Right ventricle myocardium inferior (tissue), 1 donor: ENCODE measurements around the gene CUTC. TPM values are rescaled to one million over a fixed set of nuclear protein-coding genes. Genes with fewer than 3 reads are reported as not detected.
"Not testable (repeated sequence)": the region's sequence is repeated elsewhere in the genome, so short reads cannot be mapped to it uniquely, and the experiment has no call there.

Experiments used
- ATAC-seq: fragments of 200-7000 bp; cut with Tn5 transposase; one replicate; pipeline ENCODE4 v1.9.1; 2020; ENCODE audit warnings: mild to moderate bottlenecking, moderate library complexity
- DNase-seq: peaks from one replicate; pipeline ENCODE4 v3.0.0; 2021; ENCODE audit errors: missing footprints
- intact Hi-C: fragments of 100-400 bp; cut with DNase I; formaldehyde crosslinking; loops from one replicate; pipeline ENCODE4 v1.11.0; 2022
- total RNA-seq: library from RNA; stranded (reverse); fragmentation: NEBNext Ultra II Directional; extraction: Animal tissue kit (Norgen Biotek cat#: 25700); gene quantifications from one replicate; pipeline ENCODE4 v1.2.1, GENCODE V29; 2021
- donor health status: DM: no; HTN: yes; CAD: no; lungs with severe emphysema.

CUTC gene
- total RNA-seq, 1 donor from 2014 or later, result 37.2 TPM

GRCh38 chr10:99734111-99734510, 2.1 kb downstream of the CUTC start:
- DNase-seq, ATAC-seq: not testable (repeated sequence)
- intact Hi-C loops, result loop anchor here (5.0 kb wide), 2 partner anchors 112 to 302 kb away; partner anchors contain the start of genes GOT1 and SLC25A28

GRCh38 chr10:99740260-99740659, 8.2 kb downstream of the CUTC start:
- ATAC-seq, result no peak
- DNase-seq, result no peak
- intact Hi-C loops, result no loop called here

GRCh38 chr10:99740933-99741559, 9.0 kb downstream of the CUTC start:
- ATAC-seq, result no peak
- DNase-seq, result no peak
- intact Hi-C loops, result no loop called here

GRCh38 chr10:99742254-99742653, 10.2 kb downstream of the CUTC start:
- intact Hi-C loops, result no loop called here
- DNase-seq, result no peak
- no peak for ATAC-seq

- ATAC-seq (no peak), DNase-seq (no peak)
- intact Hi-C loops, result no loop called here
Measured at GRCh38 chr10:99742701-99743100, 10.7 kb downstream of the CUTC start.

GRCh38 chr10:99743841-99744240, 11.8 kb downstream of the CUTC start:
- DNase-seq (no peak), ATAC-seq (no peak)
- intact Hi-C loops, result no loop called here

- DNase-seq, intact Hi-C loops, ATAC-seq: not testable (repeated sequence)
Measured at GRCh38 chr10:99746166-99746565, 14.1 kb downstream of the CUTC start.

GRCh38 chr10:99748823-99749451, 16.9 kb downstream of the CUTC start:
- ATAC-seq (no peak), DNase-seq (no peak)
- intact Hi-C loops, result no loop called here

GRCh38 chr10:99750641-99751040, 18.6 kb downstream of the CUTC start:
- DNase-seq (no peak), ATAC-seq (no peak)
- intact Hi-C loops, result no loop called here

- intact Hi-C loops, result no loop called here
- DNase-seq, result no peak
- ATAC-seq, result no peak
Measured at GRCh38 chr10:99754670-99755069, 22.6 kb downstream of the CUTC start.

- intact Hi-C loops, result no loop called here
- DNase-seq (no peak), ATAC-seq (no peak)
Measured at GRCh38 chr10:99756159-99756558, 24.1 kb downstream of the CUTC start.

- DNase-seq (no peak), ATAC-seq (no peak)
- intact Hi-C loops, result no loop called here
Measured at GRCh38 chr10:99758211-99758891, 26.3 kb downstream of the CUTC start.

GRCh38 chr10:99760321-99760720, 28.3 kb downstream of the CUTC start:
- DNase-seq (no peak), ATAC-seq (no peak)
- intact Hi-C loops, result no loop called here

- ATAC-seq (no peak), DNase-seq (no peak)
- intact Hi-C loops, result no loop called here
Measured at GRCh38 chr10:99761365-99761764, 29.3 kb downstream of the CUTC start.

GRCh38 chr10:99765672-99766301, 33.8 kb downstream of the CUTC start:
- ATAC-seq, result no peak
- no peak for DNase-seq
- intact Hi-C loops, result no loop called here

- ATAC-seq (no peak), DNase-seq (no peak)
- intact Hi-C loops, result no loop called here
Measured at GRCh38 chr10:99766302-99766681, 34.3 kb downstream of the CUTC start.

GRCh38 chr10:99767901-99768300, 35.9 kb downstream of the CUTC start:
- no peak for ATAC-seq
- no peak for DNase-seq
- intact Hi-C loops, result no loop called here

GRCh38 chr10:99768556-99768955, 36.5 kb downstream of the CUTC start:
- intact Hi-C loops, result no loop called here
- no peak for DNase-seq
- no peak for ATAC-seq

- DNase-seq (no peak), ATAC-seq (no peak)
- intact Hi-C loops, result no loop called here
Measured at GRCh38 chr10:99769706-99770105, 37.7 kb downstream of the CUTC start.
